NT2/D1 (cell line): Measurements from ENCODE around the gene TECTA.

Source experiments
- SUZ12 ChIP-seq: IDR thresholded peaks from 2 replicates; pipeline ENCODE4 v1.6.1; 2011; ENCODE audit not compliant: insufficient read length, insufficient read depth; ENCODE audit errors: extremely low read depth
- ZNF274 ChIP-seq: IDR thresholded peaks from 2 replicates; pipeline ENCODE4 v1.6.1; 2011; ENCODE audit warnings: mild to moderate bottlenecking, low read depth, low read length

- TF ChIP-seq ZNF274 (no peak), SUZ12 (no peak)
Measured at GRCh38 chr11:121159741-121160140, 58.7 kb downstream of the TECTA start.
